Measurements from ENCODE around the gene CFAP91.

CFAP91 gene

GRCh38 chr3:119738741-119739140 lies 35.9 kb downstream of the CFAP91 start:
- no peak for DNase-seq (ENCODE audit: low read depth in 2 of 3, low spot score in 1 of 3)

DNA sequence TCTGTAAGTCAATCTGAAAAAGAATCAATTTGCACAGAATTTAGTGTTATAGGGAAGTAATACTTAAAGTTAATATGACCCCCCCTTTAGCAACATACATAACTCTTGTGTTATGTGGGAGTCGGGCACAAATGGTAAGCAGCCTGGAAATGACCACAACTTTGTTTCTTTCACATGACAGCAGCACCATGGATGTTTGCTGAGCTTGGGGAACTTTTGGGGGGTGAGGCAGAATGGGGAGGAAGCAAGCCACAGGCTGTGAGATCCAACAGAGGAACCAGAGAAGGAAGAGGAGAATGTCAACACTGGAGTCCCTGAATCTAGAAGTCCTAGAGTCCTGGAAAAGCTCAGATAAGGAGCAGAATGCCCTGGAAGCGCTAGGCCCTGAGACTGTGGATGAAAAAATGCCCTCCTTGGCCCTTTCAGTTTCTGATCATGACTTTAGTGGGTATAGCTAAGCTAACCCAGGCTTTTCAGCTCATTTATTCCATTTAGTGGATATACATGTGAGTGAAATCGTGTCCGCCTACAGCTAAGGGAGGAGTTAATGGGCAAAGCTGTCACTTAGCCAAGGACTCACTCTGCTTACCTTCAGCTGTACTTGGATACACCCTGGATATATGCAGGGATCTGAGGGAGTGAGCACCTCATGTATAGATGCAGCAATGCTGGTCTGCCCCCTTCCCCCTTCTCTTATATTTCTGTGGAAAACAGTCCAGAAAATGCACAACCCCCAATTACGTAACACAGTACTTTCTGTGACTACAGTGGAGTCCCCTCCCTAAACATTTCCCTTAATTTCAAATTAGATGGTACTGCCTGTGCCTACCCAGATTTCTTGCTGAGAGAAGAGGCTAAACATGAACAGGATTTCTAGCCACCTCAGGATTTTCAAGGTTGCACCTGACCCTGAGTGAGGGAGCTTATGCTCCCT lies 39.1 kb downstream of the CFAP91 start:
- no peak for DNase-seq (ENCODE audit: low read depth in 2 of 3, low spot score in 1 of 3)

DNA sequence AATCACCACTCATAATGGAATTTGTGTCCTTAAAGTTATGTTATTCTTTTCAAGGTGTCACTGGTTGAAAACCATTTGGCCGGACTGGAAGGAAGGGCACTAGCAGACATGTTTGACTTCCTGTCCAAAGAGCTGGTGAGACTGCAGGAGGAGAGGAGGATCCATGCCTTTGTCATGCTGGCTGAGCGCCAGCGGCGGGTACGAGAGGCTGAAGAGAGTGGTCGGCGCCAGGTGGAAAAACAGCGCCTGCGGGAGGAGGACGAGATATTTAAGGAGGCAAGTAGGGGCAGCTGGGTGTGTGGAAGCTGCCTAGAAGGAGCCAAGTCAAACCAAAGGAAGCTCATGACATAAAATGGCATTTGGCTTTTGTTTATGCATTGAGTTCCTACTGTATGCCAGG lies 41.1 kb downstream of the CFAP91 start:
- no peak for DNase-seq (ENCODE audit: low read depth in 2 of 3, low spot score in 1 of 3)

DNA sequence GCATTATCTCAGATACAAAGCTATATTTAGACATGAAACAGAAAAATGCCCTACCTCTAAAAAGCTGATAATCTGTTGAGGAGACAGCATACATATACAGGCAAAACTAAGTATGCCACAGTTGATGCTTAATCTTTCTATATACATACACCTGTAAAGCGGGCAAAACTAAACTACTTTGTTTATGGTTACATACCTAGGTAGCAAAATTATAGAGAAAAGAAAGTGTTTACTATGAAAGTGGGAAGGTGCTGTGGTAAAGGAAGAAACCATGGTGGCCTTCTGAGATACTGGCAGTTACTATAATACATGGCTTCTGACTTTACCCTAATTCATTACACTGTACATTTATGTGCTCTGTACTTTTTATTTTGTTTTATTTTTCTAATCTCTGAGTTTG lies 43.1 kb downstream of the CFAP91 start:
- DNase-seq (ENCODE audit: low read depth in 2 of 3, low spot score in 1 of 3) = no peak

DNA sequence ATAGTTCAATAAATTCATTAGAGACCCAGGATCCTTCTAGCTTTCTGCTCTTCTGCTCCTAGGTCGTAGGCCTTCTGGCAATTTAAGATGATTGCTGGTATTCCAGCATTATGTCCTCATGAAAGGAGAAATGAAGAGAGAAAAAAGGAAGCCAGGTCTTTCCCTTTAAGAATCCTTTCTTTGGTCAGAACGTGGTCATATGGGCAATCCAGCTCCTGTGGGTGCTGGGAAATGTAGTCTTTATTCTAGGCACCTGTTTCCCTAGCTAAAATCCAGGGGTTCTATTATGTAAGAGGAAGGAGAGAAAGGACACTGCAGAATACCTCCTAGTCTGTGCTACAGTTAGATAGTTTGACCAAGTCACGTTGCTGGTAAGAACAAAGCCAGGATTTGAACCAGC lies 43.6 kb downstream of the CFAP91 start:
- no peak for DNase-seq (ENCODE audit: low read depth in 2 of 3, low spot score in 1 of 3)

DNA sequence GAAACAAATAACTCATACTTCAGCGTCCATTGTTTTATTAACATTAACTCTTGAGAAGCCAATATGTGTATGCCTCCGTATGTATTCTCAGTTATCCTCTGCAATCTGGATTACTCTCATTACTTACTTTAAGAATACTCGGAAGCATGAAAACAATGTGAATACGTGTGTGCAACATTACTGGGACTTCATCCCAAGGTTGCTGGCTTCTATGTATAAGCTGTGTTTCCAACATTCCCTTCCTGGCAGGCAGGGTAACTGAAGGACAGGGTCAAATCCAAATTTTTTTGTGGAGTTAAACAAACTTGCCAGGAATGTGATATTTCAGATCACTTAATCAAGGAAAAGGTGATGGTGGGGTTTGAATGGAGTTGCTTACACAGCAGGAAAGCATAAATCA lies 44.5 kb downstream of the CFAP91 start:
- DNase-seq (ENCODE audit: low read depth in 2 of 3, low spot score in 1 of 3) = no peak

DNA sequence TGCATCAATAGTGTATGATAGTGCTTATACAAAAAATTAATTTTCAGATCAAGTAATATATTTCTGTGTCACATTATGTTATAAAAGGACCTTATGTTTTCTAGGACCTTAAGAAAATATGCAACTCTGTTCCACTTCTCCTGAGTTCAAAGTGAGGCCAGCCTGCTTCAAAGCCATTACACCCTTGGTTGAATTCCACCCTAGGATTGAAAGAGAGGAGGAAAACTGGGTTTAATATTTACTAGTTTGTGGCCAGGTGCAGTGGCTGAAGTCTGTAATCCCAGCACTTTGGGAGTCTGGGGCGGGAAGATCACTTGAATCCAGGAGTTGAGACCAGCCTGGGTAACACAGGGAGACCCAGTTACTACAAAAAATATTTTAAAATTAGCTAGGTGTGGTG lies 46.2 kb downstream of the CFAP91 start:
- DNase-seq (ENCODE audit: low read depth in 2 of 3, low spot score in 1 of 3) = no peak

GRCh38 chr3:119751423-119751822 lies 48.6 kb downstream of the CFAP91 start:
- no peak for DNase-seq (ENCODE audit: low read depth in 2 of 3, low spot score in 1 of 3)

All from stimulated activated CD4-positive, alpha-beta T cell treated with anti-CD3 and anti-CD28 coated beads, Interleukin-12 subunit alpha, Interleukin-12 subunit beta, amount 100 ng/mL, for 48 hours (primary cell).